Daoy (cell line): ENCODE results near the gene MAP2. TPM values are rescaled to one million over a fixed set of nuclear protein-coding genes. Genes with fewer than 3 reads are reported as not detected.
A peak's percentile ranks its signal among the peaks of the same experiment; 100 is the strongest.
"Not testable (repeated sequence)": the region's sequence is repeated elsewhere in the genome, so short reads cannot be mapped to it uniquely, and the experiment has no call there.

Experiments
- DNase-seq: peaks from one replicate; pipeline ENCODE4 v3.0.0-alpha.2; 2015; ENCODE audit warnings: low read depth
- total RNA-seq: library from RNA; depleted of rRNA; stranded (reverse); fragments of >200 nt; shearing (Covaris generic); gene quantifications from 2 replicates; pipeline ENCODE4 v1.2.3, GENCODE V29; 2014

MAP2 gene
- total RNA-seq, 1 experiment from 2014 or later, result 0.34 TPM

DNA sequence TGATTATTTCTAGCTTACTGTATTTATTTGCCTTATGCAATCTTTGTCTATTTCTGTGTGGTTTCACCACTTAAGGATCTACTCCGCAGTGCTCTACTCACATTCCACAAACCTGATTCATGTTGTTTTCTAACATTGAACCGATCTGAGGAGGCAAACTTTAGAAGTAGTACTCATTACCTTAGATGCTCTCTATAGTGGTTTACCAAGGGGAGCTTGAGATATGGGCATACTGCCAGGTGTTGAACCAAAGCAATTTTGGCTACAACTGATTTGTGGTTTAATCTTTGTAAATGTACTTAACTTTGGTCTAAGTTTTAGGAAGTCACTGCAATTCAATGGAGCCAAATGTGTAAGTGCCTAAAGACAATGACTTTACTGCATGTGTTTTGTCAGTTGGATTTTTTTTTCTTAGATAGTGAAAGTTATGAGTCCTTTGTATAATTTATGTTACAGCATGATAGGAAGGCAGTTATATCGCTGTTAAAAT lies 50.1 kb downstream of the MAP2 start:
- DNase-seq, result peak; percentile 72

DNA sequence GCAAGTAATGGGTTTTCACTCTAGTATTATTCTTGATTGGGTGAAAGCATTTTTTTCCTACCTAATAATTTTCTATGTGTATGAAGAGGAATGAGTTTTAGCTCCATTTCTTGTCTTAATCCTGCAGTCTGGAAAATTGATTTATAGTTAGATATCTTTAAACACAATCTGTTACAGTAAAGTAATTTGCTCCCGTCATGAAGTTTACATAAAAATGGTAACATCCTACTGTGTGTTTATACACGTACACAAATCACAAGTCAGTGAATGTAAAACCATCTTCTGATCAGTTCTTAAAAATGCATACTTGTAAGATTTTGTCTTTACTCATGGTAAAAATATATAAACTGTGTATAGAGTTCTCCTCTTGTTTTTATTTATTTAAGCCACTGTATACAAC lies 51.1 kb downstream of the MAP2 start:
- no peak for DNase-seq

DNA sequence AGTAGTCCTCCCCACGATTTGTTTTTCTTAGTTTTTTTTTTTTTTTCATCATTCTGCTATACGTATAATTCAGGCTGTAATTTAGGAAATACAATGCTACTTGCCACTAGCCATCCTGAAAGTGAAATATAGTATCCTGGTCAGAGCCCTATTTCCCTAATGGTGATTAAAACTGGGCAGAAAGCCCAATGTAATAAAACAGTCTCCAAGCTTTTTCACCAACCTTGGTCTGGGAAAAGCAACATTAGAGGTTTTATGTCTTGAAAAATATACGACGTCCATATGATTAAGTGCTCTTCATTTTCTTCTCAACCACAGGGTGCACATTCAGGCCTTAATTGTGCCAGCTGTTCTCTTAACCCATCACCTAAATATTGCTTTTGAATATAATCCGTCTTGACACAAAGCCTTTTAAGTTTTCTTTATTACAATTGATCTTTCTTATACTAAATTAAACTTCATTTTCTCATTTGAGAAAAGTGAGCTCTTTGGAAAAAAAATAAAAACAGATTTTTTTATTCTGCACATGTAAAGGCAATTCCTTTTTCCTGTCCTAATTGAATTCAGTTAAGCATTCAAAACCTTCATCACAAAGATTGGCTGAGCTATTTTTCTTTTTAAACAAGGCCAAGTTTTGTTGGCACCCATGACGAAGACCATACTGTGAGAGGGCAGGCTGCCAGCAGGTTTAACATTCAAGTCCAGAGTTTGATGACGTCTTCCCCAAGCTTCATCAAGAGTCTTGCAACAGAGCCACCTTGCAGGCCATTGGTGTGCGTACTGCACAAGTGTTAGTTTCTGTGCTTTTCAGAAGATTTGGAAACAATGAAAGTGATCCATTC lies 52.7 kb downstream of the MAP2 start:
- peak; percentile 61 for DNase-seq

DNA sequence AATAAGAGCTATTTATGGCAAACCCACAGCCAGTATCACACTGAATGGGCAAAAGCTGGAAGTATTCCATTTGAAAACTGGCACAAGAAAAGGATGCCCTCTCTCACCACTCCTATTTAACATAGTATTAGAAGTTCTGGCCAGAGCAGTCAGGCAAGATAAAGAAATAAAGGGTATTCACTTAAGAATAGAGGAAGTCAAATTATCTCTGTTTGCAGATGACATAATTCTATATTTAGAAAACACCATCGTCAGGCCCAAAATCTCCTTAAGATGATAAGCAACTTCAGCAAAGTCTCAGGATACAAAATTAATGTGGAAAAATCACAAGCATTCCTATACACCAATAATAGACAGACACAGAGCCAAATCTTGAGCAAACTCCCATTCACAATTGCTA lies 68.4 kb downstream of the MAP2 start:
- DNase-seq, result not testable (repeated sequence)

DNA sequence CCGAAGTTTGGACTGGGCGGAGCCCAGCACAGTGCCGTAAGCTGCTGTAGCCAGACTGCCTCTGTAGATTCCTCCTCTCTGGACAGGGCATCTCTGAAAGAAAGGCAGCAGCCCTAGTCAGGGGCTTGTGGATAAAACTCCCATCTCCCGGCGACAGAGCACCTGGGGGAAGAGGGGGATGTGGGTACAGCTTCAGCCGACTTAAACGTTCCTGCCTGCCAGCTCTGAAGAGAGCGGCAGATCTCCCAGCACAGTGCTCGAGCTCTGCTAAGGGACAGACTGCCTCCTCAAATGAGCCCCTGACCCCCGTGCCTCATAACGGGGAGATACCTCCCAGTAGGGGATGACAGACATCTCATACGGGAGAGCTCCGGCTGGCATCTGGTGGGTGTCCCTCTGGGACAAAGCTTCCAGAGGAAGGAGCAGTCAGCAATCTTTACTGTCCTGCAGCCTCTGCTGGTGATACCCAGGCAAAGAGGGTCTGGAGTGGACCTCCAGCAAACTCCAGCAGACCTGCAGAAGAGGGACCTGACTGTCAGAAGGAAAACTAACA lies 71.3 kb downstream of the MAP2 start:
- not testable (repeated sequence) for DNase-seq

DNA sequence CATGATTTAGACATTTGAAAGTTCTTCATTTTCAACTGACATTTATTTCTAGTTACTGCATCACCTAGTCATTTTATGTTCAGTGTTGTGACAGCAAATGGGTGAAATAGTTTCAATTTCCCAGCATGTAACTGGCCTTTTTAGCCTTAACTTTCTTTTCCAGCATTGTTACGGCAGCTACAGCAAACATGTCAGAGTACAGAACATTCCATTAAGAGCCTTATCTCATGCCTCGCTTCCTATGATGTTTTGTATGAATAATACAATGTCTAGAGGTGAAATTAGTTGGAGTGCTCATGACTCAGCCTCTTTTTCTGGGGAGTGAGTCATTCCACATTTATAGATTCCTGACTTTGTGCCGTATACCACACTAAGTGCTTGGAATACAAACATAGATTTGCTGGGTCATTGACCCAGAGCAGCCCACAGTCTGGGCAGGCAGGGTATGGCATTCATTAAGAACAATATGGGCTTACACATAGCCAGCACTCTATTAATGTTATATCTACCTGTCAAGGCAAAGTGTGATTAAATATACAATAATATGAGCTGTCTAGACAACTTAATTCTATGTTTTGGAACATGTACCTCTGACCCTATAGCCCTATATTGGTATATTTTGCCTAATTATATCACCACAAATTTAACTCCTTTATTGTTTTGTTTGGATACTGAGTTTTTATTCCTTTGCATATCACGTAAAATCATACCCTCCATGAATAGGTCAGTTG lies 72.2 kb downstream of the MAP2 start:
- peak; percentile 92 for DNase-seq

DNA sequence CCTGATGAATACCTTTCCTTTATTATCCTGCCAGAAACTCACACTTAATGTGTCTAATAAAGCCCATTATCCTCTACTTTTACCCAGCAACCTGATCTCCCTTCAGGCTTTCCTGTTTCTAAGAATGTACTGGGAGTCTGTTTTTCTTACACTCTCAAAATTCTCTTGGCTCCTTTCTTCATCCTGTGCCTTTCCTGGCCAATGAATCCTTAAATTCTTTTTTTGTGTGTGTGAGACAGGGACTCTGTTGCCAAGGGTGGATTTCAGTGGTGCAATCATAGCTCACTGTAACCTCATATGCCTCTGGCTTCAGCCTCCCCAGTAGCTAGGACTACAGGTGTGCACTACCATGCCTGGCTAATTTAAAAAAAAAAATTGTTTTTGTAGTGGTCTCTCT lies 72.7 kb downstream of the MAP2 start:
- peak; percentile 6 for DNase-seq

DNA sequence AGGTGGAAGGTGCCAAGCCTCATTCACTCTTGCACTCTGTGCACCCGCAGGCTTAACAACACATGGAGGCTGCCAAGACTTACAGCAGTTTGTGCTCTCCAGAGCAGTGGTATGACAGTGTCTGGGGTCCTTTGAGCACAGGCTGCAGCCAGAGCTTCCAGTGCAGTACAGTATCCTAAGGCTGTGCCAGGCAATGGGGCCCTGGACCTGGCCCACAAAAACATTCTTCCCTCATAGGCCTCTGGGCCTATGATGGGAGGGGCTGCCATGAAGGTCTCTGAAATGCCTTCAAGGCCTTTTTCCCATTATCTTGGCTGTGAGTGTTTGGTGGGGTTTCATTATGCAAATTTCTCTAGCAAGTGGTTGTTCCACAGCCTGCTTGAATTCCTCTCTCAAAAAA lies 74.8 kb downstream of the MAP2 start:
- DNase-seq, result no peak

DNA sequence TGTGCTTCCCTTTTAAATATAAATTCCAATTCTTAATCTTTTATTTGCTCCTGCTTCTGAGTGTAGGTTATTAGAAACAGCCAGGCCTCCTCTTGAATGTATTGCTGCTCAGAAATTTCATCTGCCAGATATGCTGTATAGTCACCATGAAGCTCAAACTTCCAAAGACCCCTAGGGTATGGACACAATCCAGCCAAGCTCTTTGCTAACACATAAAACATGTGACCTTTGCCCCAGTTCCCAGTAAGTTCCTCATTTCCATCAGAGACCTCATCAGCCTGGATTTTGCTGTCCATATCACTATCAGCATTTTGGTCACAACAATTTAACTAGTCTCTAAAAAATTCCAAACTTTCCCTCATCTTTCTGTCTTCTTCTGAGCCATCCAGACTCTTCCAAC lies 75.2 kb downstream of the MAP2 start:
- DNase-seq, result peak; percentile 7

DNA sequence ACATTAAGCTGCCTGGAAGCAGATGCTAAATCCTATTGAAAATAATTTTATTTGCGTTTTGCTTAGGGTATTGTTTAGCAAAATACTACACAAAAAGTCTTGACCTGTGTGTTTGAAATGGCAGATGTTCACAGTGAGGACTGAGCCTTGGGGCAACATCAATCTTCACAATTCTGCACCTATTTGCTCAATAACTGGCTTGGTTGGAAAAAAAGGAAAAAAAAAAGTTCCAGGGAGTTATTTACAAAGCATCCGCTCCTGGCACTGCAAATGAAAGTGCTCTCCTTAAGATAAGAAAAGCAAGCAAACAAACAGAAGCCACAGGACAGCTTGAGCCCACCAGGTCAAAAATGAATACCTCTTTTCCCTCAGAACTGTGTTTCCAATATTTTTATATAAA lies 77.7 kb downstream of the MAP2 start:
- DNase-seq, result no peak

DNA sequence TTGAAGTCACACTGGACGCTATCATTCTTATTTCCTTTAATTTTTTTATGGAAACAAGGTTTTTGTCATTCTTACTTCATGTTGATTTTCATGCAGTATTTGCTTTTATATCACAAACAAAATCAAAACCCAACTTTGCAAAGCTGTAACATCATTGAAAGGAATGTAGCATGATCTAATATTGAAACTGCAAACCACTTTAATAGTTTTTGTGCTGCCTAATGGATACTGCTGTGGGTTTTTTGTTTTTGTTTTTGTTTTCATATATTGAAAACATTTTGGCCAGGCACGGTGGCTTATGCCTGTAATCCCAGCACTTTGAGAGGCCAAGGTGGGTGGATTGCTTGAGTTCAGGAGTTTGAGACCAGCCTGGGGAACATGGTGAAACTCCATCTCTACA lies 81.6 kb downstream of the MAP2 start:
- DNase-seq, result no peak

DNA sequence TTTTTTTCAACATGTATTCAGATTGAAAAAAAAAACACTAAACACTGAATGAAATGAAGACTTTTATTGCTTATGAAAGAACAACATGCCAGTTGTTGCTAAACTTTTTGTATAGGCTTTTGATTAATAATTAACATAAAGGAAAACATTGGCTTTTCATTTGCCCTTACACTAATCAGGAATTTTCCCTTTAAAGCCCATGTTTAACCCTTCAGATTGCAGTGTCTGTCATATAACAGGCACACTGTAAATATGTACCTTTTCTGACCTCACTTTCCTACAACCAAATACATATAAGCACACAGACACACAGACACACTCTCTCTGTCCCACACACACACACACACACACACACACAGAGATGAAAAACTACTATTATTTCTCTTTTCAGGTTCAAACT lies 84.4 kb downstream of the MAP2 start:
- DNase-seq, result no peak

DNA sequence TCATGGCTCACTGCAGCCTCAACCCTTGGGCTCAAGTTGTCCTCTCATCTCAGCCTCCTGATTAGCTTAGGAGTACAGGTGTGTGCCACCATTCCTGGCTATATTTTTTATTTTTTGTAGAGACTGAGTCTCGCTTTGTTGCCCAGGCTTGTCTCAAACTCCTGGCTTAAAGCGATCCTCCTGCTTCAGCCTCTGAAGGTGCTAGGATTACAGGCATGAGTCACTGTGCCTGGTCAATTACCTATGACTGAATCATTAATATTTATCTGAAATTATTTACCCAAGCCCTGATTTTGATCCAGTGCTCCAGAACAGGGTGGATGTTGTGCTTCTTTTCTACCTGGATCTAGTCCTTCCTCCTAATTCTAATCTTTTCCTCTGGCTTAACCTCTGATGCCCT lies 87.8 kb downstream of the MAP2 start:
- no peak for DNase-seq

DNA sequence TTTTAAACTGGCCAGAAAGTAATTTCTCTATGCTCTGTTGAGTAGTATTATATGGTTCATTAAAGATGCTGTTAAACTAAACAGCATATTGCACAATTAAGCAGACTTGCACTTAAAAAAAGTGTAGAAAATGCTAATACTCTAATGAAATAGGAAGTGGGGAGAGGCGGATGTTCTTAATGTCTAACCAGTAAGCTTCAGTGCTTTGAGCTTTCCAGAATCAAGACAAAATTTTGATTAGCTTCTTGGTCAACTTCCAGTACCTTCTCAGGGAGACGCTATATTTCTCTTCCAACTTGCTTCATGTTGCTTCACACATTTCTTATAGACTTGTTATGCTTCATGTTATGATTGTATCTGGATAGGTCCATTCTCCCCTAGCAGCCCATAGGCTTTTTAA lies 89.1 kb downstream of the MAP2 start:
- DNase-seq, result no peak

DNA sequence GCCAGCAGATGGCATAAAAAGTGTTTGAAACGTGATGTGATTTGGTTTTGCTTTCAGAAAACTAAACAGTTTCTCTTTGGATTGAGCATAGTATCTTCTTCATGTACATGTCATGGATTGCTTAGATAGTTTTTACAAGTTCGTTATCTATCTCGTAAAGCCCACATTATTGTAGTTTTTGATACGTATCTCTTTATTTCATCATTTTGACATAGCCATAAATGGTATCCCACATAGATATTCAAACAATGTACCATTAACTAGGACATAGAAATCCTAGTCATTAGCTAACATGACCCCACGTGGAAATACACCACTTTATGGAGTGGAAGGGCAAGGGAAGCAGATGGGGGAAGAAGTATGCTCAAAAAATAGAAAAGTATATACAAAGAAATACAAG lies 93.6 kb downstream of the MAP2 start:
- no peak for DNase-seq

DNA sequence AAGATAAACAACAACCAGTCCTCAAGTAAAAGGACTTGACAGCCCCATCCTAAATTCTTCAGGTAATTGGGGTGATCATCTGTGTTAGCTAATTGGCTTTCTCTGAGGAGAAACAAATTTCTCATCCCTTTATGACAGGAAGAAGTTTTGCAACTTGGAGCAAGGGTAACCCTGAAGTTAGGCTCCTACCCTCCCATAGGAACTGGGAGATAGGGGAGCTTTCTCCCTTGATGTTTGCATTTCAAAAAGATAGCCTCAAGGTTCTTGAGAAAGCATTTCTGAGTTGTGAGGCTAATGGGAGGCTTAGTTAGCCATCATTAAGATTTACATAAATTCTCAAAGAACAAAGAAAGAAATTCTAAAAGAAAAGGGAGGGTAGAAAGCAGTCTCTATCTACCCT lies 95.4 kb downstream of the MAP2 start:
- DNase-seq, result no peak

DNA sequence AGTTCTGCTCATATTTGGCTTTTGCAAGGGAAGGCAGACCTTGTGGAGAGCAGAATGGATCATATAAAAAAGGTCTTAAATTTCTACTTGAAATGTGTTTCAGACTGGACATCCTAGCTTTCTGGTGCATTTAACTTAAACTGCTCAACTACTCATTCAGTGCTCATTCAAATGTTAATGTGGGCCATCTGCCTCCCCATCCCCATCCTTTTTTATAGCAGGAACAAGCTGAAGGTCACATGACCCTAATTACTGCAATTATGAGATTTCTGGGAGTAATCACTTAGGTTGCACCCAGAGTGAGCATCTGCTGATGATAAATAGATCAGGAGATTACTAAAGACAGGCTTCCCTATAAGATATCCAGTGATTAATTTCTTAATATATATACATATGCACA lies 96.1 kb downstream of the MAP2 start:
- no peak for DNase-seq

DNA sequence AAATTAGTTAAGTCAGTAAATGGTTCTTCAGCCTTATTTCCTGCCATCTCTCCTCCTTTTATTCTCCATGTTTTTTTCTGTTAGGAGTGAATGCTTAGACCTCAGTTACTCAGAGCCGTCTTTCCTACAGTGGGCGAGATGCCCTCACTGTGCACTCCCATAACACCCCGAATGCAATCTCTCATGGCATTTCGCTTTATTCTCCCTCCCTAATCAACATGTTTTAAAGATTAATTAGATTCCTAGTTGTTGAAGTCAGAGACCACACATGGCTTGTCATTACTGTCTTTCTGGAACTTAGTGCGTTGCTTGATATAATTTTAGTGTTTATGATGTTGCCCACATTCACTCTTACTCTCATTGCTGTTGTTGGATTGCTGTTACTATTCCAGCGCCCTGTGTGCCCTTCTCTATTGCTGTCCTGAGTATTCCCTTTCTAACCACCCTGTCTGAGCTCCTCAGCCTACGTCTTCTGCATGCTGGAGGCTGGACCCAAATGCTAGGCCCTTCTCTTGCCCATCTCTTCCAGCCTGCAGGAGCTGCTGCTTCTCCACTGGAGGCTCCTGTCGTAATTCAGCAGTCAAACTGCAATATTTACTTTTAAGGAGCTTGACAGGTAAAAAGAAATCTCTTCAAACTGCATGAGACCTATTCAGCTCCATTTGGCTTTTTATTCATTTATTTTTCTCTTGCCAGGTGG lies 99.3 kb downstream of the MAP2 start:
- DNase-seq, result no peak

DNA sequence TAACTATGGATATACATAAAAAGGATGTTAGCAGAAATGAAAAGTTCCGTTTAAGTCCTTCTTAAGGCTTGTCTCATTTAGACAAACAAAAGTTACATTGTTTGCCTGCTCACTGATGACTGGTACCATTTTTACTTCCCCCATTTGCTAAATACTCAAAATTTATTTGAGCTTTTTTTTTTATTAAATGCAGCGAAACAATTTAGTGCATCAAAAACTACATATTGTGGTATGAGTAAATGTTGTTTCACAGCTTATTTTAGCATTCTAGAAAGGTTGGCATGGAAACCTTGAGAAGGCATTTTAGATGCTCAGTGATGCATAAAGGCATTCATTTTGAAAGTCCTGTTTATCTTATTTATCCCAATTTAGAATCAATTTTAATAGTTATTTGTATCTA lies 100.0 kb downstream of the MAP2 start:
- DNase-seq, result no peak

DNA sequence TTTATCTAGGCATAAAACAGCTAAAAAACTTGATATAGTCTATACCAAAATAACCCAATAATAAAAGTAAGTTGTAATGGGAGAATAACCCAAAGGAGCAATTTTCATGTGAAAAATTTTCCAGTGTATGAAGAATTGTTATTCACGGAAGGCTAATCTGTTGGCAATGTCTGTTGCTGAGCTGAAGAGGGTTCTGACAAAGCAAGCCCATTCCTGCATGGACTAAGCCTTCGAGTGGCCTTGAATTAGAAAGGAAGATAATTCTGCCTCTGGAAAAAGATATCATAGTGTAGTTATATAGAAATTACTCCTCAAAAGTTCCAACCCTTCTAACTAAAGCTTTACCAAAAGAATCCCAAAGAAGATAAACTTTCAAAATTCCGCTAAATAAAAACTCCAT lies 101.5 kb downstream of the MAP2 start:
- DNase-seq, result no peak

DNA sequence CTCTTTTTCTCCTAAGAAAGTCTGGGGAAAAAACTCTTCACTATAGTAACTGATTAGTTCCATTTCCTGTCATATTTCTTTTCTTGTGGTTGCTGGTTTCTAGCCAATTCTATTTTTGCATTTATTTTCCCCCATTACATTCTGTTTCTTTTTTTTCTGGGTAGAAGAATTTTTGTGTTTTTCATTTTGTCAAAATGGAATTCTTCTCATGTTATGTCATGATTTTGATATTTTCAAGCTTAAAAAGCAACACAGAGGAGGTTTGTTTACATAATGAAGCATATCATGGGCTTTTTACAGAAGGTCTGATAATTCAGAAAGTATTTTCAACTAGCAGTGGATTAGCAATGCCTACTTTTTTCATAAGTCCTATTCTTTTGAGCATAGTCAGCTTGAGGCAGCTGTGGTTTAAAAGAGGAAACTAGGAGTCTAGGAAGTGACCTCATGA lies 102.0 kb downstream of the MAP2 start:
- DNase-seq, result peak; percentile 25

DNA sequence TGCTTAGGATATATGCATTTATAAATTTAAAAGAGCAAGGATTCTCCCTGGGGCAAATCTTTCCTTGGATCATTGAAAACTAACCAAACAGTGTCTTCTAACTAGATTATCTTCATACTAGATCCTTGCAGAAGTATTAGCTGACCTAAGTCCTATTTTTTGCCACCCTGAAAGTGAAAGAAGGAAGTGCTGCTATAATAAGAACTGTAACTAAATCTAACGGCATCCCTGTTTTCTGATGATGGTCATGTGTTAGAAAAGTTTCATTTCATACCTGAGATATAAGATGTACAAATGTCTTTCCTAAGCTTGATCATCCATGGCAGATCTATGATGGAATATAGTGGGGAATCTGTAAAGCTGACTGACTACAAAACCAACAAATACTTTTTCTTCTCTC lies 102.7 kb downstream of the MAP2 start:
- DNase-seq, result no peak
